Panc1 (cell line): ENCODE measurements around the gene AMDHD2. TPM values are rescaled to one million over a fixed set of nuclear protein-coding genes. Genes with fewer than 3 reads are reported as not detected.

Experiments used
- ATAC-seq: fragments of 200-7000 bp; cut with Tn5 transposase; 2 replicates; pipeline ENCODE4 v1.9.1; 2020; ENCODE audit warnings: mild to moderate bottlenecking, moderate library complexity
- BruUV-seq: library from RNA; stranded (reverse); fragments of 400-500 nt; replicated peaks from 2 replicates; lab custom pipeline; 2021; lab: Mats Ljungman, UMichigan
- CTCF ChIA-PET: fragments of 300-600 bp; sonication (Branson Sonifier 250); formaldehyde crosslinking; loops from one replicate; lab custom pipeline; 2022; ENCODE audit warnings: antibody characterized with exemption; lab: Charles Lee
- POLR2A ChIA-PET: fragments of 300-600 bp; sonication (Branson Sonifier 250); formaldehyde crosslinking; loops from one replicate; lab custom pipeline; 2022; ENCODE audit warnings: antibody characterized with exemption; lab: Charles Lee
- DNase-seq: peaks from one replicate; pipeline ENCODE4 v3.0.0-alpha.2; 2010; ENCODE audit warnings: low read depth, low spot score
- H3K27ac ChIP-seq: 2 replicates; pipeline ENCODE4 v1.5.1; 2011; ENCODE audit warnings: mild to moderate bottlenecking, low read length, inconsistent platforms
- H3K27me3 ChIP-seq: fragments of 200-500 bp; sonication (Bioruptor generic); 2 replicates; pipeline ENCODE4 v1.6.0; 2014; ENCODE audit warnings: low read length, inconsistent platforms; ENCODE audit not compliant: control insufficient read depth, insufficient read depth
- H3K36me3 ChIP-seq: fragments of 200-500 bp; sonication (Bioruptor generic); 2 replicates; pipeline ENCODE4 v1.5.1; 2014; ENCODE audit warnings: inconsistent platforms, mild to moderate bottlenecking, low read length, moderate library complexity; ENCODE audit not compliant: control insufficient read depth, insufficient read depth
- H3K4me1 ChIP-seq: 2 replicates; pipeline ENCODE4 v1.5.1; 2011; ENCODE audit warnings: inconsistent platforms, mild to moderate bottlenecking, low read length, moderate library complexity; ENCODE audit not compliant: control insufficient read depth, insufficient read depth
- H3K4me3 ChIP-seq, 2 experiments: 2 replicates each; pipeline ENCODE4 v1.5.1; 2011 to 2012; ENCODE audit warnings: low read depth in 2 of 2, low read length in 2 of 2, mild to moderate bottlenecking in 2 of 2, inconsistent platforms in 1 of 2, moderate library complexity in 1 of 2
- H3K9me3 ChIP-seq: fragments of 200-500 bp; sonication (Bioruptor generic); 2 replicates; pipeline ENCODE4 v1.5.1; 2014; ENCODE audit warnings: low read depth, mild to moderate bottlenecking, inconsistent platforms, low read length, moderate library complexity; ENCODE audit not compliant: control insufficient read depth, insufficient read depth
- POLR2AphosphoS5 ChIP-seq: IDR thresholded peaks from 2 replicates; pipeline ENCODE4 v1.6.1; 2012; ENCODE audit warnings: mild to moderate bottlenecking, low read depth, low read length, moderate library complexity
- SIN3A ChIP-seq: IDR thresholded peaks from 2 replicates; pipeline ENCODE4 v1.6.1; 2012; ENCODE audit warnings: low read depth, mild to moderate bottlenecking, low read length, moderate library complexity, borderline replicate concordance; ENCODE audit not compliant: insufficient read depth
- TCF7L2 ChIP-seq: IDR thresholded peaks from 2 replicates; pipeline ENCODE4 v1.6.1; 2011; ENCODE audit warnings: mild to moderate bottlenecking, low read depth, low read length, inconsistent platforms
- in situ Hi-C: cut with HindIII; loops from 2 replicates; pipeline ENCODE4 v1.10.0; 2016; ENCODE audit warnings: low sequenced_read_pairs, low pct_unique_long_range_greater_than_20kb
- intact Hi-C: fragments of 100-400 bp; cut with micrococcal nuclease; formaldehyde crosslinking; loops from one replicate; pipeline ENCODE4 v1.10.0; 2022; ENCODE audit not compliant: unreplicated experiment
- total RNA-seq: library from RNA; stranded (reverse); gene quantifications from one replicate; pipeline ENCODE4 v1.2.1, GENCODE V29; 2021; ENCODE audit not compliant: unreplicated experiment
- TF ChIP-seq, protein P1 (sequence below): fragments of 450-650 bp; IDR thresholded peaks from 2 replicates; pipeline ENCODE4 v1.5.1; 2017; ENCODE audit warnings: mild to moderate bottlenecking
- TF ChIP-seq, protein P2 (sequence below), 2 experiments: IDR thresholded peaks; 2 replicates each; pipeline ENCODE4 v1.6.1; 2011 to 2012; ENCODE audit warnings: low read depth in 2 of 2, control low read depth in 1 of 2, low read length in 1 of 2, mild to moderate bottlenecking in 1 of 2, moderate library complexity in 1 of 2; ENCODE audit not compliant: insufficient read depth in 1 of 2

The AMDHD2 gene
- total RNA-seq, 1 experiment from 2014 or later: 87.5 TPM

DNA sequence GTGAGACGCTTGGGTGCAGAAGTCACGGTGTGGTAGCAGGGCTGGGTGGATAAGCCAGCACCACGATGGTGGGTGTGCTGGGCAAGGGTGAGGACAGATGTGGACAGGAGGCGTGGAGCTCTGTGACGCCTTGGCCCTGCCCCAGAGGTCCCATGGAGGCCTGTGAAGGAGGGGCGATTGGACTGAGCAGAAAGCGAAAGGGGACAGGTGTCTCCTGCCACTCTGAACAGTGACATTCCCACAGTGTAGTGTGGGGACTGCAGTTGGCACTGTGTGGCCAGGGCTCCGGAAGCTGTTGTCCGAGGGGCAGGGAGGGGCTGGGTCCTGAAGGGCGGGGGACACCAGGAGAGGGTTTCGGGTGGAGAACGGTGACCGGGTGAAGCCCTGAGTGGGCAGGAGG is 37.9 kb upstream of the AMDHD2 start:
- ChIA-PET CTCF (no interaction called here), POLR2A (no interaction called here)
- Histone ChIP-seq H3K27ac (no peak overlapping the region), H3K36me3 (no peaks in the 10 kb centered on the region), H3K4me1 (peaks cover 5% of the 10 kb centered on the region; the same call in 1 of the 2 replicates), H3K27me3 (no peaks in the 10 kb centered on the region), H3K4me3 (no peak overlapping the region), H3K9me3 (no peaks in the 10 kb centered on the region)
- in situ Hi-C loops (no loop called here), intact Hi-C loops (no loop called here)
- ATAC-seq: no peak
- no peak for DNase-seq
- no peak for TF ChIP-seq POLR2AphosphoS5
- no peak for TF ChIP-seq TCF7L2
- TF ChIP-seq, protein P1, sequence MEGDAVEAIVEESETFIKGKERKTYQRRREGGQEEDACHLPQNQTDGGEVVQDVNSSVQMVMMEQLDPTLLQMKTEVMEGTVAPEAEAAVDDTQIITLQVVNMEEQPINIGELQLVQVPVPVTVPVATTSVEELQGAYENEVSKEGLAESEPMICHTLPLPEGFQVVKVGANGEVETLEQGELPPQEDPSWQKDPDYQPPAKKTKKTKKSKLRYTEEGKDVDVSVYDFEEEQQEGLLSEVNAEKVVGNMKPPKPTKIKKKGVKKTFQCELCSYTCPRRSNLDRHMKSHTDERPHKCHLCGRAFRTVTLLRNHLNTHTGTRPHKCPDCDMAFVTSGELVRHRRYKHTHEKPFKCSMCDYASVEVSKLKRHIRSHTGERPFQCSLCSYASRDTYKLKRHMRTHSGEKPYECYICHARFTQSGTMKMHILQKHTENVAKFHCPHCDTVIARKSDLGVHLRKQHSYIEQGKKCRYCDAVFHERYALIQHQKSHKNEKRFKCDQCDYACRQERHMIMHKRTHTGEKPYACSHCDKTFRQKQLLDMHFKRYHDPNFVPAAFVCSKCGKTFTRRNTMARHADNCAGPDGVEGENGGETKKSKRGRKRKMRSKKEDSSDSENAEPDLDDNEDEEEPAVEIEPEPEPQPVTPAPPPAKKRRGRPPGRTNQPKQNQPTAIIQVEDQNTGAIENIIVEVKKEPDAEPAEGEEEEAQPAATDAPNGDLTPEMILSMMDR: no peak
- TF ChIP-seq SIN3A: no peak
- TF ChIP-seq, protein P2, sequence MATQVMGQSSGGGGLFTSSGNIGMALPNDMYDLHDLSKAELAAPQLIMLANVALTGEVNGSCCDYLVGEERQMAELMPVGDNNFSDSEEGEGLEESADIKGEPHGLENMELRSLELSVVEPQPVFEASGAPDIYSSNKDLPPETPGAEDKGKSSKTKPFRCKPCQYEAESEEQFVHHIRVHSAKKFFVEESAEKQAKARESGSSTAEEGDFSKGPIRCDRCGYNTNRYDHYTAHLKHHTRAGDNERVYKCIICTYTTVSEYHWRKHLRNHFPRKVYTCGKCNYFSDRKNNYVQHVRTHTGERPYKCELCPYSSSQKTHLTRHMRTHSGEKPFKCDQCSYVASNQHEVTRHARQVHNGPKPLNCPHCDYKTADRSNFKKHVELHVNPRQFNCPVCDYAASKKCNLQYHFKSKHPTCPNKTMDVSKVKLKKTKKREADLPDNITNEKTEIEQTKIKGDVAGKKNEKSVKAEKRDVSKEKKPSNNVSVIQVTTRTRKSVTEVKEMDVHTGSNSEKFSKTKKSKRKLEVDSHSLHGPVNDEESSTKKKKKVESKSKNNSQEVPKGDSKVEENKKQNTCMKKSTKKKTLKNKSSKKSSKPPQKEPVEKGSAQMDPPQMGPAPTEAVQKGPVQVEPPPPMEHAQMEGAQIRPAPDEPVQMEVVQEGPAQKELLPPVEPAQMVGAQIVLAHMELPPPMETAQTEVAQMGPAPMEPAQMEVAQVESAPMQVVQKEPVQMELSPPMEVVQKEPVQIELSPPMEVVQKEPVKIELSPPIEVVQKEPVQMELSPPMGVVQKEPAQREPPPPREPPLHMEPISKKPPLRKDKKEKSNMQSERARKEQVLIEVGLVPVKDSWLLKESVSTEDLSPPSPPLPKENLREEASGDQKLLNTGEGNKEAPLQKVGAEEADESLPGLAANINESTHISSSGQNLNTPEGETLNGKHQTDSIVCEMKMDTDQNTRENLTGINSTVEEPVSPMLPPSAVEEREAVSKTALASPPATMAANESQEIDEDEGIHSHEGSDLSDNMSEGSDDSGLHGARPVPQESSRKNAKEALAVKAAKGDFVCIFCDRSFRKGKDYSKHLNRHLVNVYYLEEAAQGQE (IDR thresholded peaks at IDR 0.05; ENCODE audit: insufficient read depth in 1 of 2, low read depth in 2 of 2, low read length in 1 of 2): no peak
- no TSS peak for BruUV-seq

DNA sequence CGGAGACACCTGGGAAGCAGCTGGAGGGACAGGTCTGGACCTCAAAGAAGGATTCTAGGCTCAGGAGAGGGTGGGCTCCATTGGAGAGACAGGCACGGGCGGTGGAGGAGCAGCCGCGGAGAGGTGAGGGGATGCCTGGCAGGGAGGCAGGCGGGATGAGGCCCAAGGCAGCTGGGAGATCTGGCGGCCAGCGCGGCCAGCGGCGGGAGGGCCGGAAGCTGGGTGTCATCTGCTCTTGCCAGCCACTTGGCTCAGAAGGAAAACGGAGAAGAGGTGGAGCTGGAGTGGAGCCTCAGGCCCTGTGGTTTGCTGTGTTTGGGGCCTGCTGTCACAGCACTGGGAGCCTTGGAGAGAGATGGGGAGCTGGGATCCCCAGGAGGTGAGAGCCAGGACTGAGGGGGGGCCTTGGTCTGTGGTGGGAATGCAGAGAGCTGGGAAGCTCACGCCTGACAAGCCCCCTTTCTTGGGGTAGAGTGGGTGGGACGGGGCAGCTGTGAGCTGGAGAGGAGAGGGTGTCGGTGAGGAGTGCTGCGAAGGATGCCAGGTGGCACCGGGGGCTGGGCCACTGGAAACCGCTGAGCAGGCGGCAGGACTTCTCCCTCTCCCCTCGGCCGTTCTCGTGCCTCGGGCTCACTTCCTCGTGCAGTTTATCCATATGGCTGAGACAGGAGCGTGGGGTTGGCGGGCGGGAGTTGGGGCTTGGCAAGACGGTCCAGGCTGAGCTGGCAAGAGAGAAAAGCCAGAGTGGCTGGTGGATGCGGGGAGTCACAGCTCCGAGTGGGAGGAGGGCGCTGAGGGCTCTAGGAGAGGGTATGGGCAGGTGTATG is 37.2 kb upstream of the AMDHD2 start:
- CTCF ChIA-PET: no interaction called here
- H3K27ac ChIP-seq: no peak overlapping the region

More for the DNA sequence above, 37.2 kb upstream of the AMDHD2 start:
- BruUV-seq: no TSS peak
- no peaks in the 10 kb centered on the region for H3K27me3 ChIP-seq
- intact Hi-C loops (no loop called here), in situ Hi-C loops (no loop called here)
- DNase-seq (no peak), ATAC-seq (no peak)
- H3K9me3 ChIP-seq: no peaks in the 10 kb centered on the region
- H3K4me1 ChIP-seq: peaks cover 8% of the 10 kb centered on the region; the same call in 1 of the 2 replicates
- TF ChIP-seq TCF7L2: no peak
- TF ChIP-seq, protein P2 (IDR thresholded peaks at IDR 0.05; ENCODE audit: insufficient read depth in 1 of 2, low read depth in 2 of 2, low read length in 1 of 2): no peak
- no peak for TF ChIP-seq SIN3A
- TF ChIP-seq POLR2AphosphoS5: no peak
- POLR2A ChIA-PET: no interaction called here
- H3K4me3 ChIP-seq: no peak overlapping the region
- no peaks in the 10 kb centered on the region for H3K36me3 ChIP-seq
